HG03060 (cell line): ENCODE results near the gene PAWR.

ENCODE experiments used
- ATAC-seq: cut with Tn5 transposase; IDR thresholded peaks from one replicate; pipeline ENCODE4 v1.9.1; 2021; ENCODE audit warnings: low read depth, moderate number of reproducible peaks; ENCODE audit not compliant: unreplicated experiment

PAWR gene, protein sequence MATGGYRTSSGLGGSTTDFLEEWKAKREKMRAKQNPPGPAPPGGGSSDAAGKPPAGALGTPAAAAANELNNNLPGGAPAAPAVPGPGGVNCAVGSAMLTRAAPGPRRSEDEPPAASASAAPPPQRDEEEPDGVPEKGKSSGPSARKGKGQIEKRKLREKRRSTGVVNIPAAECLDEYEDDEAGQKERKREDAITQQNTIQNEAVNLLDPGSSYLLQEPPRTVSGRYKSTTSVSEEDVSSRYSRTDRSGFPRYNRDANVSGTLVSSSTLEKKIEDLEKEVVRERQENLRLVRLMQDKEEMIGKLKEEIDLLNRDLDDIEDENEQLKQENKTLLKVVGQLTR

DNA sequence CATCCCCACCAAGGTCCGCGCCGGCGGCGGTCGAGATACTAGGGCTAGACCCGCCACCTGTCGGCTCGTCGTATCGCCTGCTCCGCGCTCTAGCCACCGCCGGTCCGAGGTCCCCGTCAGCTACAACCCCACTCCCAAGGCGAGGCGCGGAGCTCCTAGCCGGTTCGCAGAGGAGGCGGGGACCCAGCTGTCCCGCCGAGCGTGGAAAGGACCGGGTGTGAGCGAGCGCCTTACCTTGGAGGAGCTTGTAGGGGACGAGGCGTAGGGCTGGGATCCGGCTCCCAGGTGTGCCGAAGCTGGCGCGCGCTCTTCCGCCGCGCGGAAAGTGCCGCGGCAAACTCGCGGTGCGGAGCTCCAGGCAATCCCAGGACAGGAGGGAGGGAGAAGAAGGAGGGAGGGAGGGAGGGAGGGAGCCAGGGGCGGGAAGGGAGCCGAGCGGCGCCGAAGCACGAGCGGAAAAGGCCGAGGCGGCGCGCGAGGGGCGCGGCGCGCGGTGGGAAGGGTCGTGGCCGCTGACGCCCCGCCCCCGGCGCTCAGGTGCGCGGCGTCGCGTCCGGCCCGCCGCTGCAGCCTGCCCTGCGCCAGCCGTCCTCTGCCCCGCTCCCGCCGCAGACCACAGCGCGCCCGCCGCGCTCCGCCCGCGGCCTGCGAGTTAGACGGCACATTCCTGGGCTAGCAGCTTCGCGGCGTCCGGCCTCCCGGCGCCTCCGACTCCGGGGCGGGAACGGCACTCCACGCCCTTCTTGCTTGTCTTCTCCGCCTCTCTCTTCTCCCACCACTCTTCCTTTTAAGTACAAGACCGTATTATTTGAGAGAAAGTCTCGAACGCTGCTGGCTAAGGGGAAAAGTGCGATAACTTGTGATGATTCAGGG is at the start of gene PAWR:
TSS of gene PAWR (minus strand) at position 327 of the 873 bp plus-strand sequence. CDS start 720 bp downstream, outside the sequence.
- no peak for ATAC-seq

DNA sequence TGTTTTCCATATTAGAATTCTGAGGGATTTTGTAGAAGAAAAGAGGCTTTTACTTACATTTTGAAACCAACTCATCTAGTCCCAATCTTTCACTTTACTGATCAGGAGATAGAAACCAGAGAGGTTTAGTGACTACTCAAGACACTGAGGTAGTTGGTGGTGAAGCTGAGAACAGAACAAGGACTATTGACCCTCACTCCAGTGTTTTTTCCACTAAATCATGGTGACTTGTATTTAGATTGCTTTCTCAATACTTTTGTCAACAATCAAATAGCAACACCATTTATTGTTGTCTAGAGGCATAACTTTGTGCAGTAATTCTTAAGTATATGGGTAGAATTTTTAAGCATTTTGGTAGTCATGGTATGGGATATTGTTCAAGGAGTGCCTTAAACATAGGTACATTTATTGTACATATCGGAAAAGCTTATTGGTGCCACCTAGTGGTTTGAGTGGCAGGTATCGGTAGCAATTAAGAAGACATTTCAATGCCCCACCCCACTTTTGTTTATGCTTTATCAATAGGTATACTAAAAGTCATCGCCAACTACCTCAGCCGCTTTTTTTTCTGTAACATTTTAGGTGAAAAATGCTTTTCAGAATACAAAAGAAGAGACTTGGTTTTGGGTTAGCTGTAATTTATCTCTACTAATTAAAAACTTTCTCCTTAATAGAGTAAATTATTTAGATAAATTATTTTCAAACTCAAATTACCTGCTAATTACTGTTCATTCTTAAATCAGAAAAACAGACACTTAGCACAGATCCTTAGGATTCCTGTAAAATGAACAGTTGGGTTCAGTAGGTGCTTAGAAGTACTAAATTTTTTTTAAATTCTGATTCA is 47.3 kb upstream of the PAWR start:
- ATAC-seq = no peak

DNA sequence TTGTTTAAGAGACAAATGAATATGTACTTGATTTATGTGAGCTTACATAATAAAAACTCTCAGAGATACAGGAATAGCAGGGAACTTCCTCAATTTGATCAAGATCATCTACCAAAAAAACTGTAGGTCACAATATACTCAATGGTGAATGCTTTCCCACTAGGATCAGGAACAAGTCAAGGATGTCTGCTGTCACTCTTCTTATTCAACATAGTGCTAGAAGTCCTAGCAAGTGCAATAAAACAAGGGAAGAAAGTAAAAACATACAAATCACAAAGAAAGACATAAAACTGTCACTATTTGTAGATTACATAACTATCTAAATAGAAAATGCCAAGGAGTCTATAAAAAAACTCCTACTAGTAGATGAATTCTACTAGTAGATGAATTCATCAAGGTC is 41.9 kb upstream of the PAWR start:
- no peak for ATAC-seq

DNA sequence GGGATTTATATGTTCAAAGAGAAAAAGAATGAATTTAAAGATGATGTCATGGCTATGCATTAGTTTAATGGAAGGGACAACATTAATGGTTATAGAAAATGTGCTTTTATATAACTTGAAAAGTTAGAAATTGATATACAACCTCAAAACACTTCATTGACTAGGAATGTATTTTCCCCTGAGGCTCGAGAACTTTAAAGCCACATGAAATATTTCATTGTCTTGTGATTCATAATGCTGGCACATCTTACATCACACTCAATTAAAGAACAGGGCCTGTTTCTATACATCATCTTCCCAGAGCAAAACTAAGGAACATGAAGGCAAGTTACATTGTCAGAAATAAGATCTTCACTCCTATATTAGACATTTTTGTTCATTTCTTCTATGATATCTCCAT is 35.2 kb upstream of the PAWR start:
- ATAC-seq = no peak

DNA sequence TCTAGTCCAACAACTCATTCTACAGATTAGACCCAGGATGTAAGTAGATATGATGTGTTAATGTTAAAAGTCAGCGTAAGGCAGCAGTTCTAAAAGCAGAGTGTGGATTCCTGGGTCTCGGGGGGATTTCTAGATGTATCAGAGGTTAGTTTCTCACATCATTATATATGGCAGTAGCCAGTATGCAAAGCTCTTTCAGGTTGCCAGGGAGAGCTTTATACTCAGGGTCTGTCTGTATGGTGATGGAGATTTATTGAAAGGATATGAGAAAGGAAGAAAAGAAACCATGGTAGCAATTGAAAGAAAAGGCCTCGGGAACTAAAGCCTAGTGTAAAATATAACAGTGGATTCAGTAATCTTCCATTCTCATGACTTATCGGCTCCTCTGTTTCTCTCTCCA is 26.2 kb upstream of the PAWR start:
- no peak for ATAC-seq

DNA sequence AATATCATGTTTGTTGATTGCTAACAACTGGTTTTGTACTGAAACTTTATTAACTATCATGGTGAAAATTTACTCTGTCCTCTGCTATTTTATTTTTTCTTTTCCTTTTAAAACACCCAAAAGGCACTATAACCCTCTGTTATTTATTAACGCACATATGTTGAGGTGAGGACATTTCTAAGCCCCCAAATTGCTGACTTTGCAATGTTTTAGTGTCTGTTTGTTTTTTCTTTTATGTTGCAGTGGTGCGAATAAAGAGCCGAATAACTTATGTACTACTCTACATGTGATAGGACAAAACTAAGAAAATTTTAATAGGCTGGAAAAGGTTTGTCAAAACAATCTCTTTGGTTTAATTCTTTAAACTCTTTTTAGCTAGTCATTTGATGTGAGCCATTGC is 24.5 kb upstream of the PAWR start:
- no peak for ATAC-seq

DNA sequence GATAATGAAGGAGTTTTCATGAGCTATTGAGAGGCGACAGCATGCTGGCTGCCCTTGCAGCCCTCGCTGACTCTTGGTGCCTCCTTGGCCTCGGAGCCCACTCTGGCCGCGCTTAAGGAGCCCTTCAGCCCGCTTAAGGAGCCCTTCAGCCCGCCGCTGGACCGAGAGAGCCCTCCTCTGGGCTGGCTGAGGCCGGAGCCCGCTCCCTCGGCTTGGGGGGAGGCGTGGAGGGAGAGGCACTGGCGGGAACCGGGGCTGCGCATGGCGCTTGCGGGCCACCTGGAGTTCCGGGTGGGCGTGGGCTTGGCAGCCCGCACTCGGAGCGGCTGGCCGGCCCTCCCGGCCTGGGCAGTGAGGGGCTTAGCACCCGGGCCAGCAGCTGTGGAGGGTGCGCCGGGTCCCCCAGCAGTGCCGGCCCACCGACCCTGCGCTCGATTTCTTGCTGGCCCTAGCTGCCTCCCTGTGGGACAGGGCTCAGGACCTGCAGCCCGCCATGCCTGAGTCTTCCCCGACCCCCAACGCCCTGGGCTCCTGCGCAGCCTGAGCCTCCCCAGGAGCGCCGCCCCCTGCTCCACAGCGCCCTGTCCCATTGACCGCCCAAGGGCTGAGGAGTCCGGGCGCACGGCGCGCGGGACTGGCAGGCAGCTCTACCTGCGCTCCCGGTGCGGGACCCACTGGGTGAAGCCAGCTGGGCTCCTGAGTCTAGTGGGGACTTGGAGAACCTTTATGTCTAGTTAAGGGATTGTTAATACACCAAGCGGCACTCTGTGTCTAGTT is 20.1 kb upstream of the PAWR start:
- ATAC-seq = no peak

DNA sequence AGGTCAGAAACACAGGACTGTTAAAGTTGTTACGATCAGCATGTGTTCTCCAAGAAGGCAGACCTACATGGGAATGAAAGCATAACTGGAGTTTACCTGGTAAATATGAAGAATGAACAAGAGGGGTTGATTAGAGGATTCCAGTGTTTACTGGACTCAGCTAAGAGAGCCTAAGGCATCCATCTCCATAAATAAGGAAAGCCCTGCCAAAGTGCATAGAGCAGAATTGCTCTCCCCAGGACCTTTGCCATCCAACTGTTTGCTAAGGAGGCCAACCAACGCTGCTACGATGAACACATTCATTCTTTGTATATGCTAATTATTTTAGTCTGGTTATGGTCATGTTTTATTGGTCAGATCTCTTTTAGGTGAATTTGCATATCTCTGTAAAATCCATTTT is 17.1 kb upstream of the PAWR start:
- no peak for ATAC-seq

DNA sequence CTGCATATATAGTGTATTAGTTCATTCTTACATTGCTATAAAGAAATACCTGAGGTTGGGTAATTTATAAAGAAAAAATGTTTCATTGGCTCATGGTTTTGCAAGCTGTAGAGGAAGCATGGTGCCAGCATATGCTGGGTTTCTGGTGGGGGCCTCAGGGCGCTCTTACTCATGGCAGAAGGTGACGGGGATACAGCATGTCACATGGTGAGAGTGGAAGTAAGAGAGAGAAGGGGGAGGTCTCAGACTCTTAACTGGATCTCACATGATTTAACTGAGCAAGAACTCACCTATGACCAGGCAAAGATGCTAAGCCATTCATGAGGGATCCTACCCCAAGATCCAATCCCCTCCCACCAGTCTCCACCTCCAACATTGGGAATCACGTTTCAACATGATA is 15.9 kb upstream of the PAWR start:
- no peak for ATAC-seq

DNA sequence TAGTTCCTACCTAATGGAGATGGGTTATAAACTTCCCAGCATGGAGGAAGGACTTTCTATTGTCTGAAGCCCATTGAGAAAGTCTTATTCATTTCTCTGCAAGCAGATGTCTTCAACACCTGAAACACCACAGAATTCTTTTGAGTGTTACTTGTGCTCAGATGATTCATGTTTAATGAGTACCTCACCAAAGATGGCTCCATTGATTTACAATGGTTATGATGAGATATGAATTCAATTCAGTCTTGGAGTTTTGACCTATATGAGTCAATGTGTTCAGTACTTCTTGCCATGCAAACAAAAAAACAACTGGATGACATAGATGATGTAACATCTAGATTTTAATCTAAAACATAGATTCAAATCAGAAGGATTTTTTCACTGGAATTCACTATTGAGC is 15.4 kb upstream of the PAWR start:
- ATAC-seq = no peak

DNA sequence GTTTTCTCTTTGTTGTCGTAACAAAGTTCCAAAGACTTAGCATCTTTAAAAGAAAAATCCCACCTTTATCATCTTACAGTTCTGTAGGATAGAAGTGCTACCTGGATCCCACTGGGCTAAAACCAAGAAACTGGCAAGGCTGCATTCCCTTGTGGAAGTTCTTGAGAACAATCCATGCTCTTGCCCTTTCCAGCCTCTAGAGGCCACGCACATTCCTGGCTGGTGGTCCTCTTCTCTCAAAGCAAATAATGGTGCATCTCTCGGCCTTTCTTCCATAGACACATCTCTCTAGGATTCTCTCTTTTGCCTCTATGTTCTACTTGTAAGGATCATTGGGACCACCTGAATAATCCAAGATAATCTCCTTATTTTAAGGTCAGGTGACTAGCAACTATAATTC is 8.2 kb upstream of the PAWR start:
- ATAC-seq = no peak

DNA sequence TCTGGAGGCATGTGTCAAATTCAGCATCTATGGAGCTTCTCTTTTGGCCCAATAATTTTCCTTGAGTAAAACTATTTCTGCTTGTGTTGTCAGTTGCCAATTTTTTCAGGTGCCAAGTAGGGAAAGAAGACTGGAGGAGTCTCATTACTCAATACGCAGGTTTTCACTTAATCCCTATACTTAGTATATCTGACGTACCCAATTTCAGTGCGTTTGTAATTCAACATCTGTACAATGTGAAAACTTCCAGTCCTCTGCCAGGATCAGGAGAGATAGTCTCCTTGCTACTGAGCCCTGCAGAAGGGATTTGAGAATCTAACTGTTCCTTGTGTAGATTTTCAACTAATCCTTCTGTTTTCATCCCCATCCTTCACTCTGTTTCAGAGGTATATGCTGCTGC is 5.7 kb upstream of the PAWR start:
- no peak for ATAC-seq

DNA sequence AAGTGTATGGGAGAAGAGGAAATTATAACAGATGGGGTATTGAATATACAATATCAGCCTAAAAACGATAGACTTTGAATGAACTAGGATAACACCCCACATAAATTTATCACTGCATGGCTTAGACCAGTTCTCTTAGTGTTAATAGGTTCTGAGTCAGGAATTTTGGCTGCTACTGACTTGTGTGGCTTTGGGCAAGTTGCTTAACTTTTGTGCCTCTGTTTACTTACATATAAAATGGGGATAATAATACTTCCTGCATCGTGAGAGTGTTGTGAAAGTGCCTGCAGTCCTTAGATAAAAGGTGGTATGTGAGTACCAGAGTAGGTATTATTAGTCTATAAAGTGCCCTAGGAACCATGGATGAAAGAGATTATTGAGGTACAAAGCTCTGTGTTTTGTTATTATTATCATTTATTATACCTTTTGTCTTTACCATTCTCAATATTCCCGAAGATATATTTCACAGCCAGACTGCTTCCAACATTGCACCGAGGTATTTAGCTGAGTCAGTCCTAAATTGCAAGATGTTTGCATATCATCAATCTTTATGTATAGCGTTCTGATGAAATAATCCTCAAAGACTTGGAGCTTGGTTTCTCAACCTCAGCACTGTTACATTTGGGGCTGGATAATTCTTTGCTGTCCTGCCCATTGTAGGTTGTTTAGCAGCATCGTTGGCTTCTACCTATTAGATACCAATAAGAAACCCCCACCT is 2.3 kb upstream of the PAWR start:
- no peak for ATAC-seq

DNA sequence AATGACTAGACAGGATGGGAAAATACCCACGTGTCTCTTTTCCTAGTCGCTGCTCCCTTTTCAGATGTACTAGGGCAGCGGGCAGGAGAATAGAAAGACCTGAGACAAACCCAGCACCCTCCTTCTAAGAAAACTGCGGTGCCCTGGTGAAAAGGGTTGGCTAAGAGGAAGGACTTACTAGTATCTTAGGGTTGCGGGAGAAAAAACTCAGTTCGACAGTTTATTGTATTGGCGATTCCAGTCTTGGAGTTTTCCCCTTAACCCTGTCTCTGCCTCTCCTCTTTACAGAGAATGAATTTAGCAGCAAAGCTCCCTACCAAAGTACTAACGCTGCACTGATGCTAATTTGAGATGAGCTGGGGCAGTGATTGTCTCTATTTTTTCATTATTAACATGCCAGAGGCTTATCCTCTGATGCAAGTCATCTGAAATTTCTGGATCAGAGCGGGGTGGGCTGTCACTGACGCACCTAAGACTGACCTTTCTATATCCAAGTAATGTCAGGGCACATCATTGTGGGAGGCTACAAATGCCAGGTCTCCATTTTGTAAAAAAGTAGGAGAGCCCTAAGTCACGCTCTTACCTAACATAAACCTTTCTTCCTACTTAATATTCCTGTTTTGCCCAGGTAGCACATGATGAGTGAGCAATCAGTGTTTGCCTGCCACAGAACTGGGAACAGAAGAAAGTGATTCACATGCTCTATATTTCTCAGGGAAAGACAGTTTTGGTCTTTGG is 916 bp upstream of the PAWR start:
- ATAC-seq = no peak

DNA sequence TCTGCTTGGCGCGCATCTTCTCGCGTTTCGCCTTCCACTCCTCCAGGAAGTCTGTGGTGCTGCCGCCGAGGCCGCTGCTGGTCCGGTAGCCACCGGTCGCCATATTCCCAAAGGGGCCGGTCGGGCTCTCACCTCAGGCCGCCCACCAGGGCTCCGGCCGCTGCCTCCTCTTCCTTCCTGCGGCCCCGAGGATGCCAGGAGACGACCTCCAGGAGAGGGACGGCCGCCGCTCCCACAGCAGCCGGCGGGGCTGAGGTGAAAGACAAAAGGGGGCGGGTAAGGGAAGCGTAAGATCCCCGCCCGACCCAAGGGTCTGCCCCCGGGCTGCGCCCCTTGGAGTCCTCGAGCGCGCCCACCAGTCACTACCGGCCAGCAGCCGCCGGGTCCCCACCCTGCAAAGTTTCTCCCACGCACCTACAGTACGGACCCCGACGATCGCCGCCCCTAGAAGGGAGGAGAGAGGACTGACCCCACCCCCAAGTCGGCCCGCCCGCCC is 574 bp downstream of the PAWR start:
- no peak for ATAC-seq

DNA sequence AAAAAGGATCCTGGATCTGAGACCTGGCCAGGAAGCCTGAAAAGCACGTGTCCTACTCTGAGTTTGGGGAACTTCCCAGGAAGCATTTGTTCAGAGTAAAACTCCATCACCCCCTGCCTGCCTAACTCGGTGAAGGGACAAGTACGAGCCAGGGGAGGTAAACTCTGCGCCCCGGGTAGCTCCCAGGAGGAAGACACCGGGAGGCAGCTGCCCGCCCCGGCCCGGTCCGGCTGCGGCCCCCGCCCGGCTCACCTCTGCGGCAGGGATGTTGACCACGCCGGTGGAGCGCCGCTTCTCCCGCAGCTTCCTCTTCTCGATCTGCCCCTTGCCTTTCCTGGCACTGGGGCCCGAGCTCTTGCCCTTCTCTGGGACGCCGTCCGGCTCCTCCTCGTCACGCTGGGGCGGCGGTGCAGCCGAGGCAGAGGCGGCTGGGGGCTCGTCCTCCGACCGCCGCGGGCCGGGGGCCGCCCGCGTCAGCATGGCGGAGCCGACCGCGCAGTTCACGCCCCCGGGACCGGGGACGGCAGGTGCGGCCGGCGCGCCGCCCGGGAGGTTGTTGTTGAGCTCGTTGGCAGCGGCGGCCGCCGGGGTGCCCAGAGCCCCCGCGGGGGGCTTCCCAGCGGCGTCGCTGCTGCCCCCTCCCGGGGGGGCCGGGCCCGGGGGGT is 1.2 kb downstream of the PAWR start:
- no peak for ATAC-seq

DNA sequence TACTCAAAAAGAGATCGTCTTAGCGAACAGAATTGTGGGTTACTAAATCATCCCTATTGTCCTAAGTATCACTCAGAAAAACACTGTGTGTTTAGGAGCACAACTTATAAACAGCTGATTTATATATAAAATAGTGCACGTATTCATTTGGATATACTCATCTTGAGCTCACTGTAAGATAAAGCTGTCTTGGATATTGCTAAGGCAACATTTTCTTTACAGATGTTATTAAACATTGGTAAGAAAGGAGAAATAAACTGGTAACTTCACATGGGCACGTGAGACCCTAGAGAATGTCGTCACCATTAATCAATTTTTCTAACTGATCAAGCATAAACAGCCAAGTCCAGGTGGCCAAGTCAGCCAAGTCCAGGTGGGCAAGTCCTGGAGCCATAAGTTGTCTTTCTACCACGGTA is 1.7 kb downstream of the PAWR start:
- no peak for ATAC-seq

DNA sequence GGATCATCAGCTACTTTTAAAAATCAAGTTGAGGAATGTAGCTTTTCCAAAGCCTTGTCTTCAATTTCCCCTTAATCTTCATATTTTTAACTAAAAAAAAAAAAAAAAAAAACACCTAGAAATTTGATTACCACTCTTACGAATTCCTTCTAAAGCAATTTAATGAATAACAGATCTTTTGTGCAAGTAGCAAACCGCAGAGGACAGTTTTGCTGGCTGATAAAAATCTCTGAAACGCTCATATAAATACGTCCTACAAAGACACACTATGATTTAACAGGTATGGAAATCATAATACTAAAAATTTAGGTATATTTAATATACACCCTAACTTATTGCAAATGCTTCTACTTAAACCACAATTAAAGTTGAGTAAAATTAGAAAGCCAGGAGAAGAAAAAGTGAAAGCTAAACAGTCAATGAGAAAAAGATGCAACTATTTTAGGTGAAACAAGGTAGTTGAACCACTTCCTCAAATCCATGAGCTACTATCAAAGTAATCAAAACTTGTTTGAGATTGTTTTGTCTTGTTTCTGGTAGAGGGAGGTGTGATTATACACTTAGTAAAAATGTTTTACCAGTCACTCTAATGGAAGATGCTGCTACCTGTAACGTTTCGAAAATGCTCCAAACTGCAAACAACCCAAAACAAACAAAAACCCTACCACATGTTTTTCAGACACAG is 2.2 kb downstream of the PAWR start:
- peak; percentile 26 for ATAC-seq
